Smooth muscle cell (in vitro differentiated cells): ENCODE measurements around the gene DPCD. TPM values are rescaled to one million over a fixed set of nuclear protein-coding genes. Genes with fewer than 3 reads are reported as not detected.

ENCODE experiments used
- DNase-seq: peaks from one replicate; lab custom pipeline; 2025; ENCODE audit not compliant: unreplicated experiment; lab: John Stamatoyannopoulos, UW
- H2AFZ ChIP-seq: fragments of 200-600 bp; sonication (generic); 2 replicates; pipeline ENCODE4 v1.6.0; 2016; ENCODE audit warnings: antibody characterized with exemption, low read depth, mild to moderate bottlenecking
- H3F3A ChIP-seq: fragments of 200-600 bp; sonication (generic); 2 replicates; pipeline ENCODE4 v1.6.0; 2017; ENCODE audit warnings: antibody characterized with exemption, low read depth
- H3K27ac ChIP-seq: fragments of 200-600 bp; sonication (generic); 2 replicates; pipeline ENCODE4 v1.5.1; 2016; ENCODE audit warnings: low read depth, mild to moderate bottlenecking
- H3K27me3 ChIP-seq: fragments of 200-600 bp; sonication (generic); 2 replicates; pipeline ENCODE4 v1.6.1; 2016; ENCODE audit warnings: low read depth, mild to moderate bottlenecking
- H3K36me3 ChIP-seq: fragments of 200-600 bp; sonication (generic); 2 replicates; pipeline ENCODE4 v1.5.1; 2016; ENCODE audit warnings: low read depth
- H3K4me1 ChIP-seq: fragments of 200-600 bp; sonication (generic); 2 replicates; pipeline ENCODE4 v1.5.1; 2016; ENCODE audit warnings: low read depth
- H3K4me2 ChIP-seq: fragments of 200-600 bp; sonication (generic); 2 replicates; pipeline ENCODE4 v1.6.0; 2016; ENCODE audit warnings: mild to moderate bottlenecking
- H3K4me3 ChIP-seq: fragments of 200-600 bp; sonication (generic); 2 replicates; pipeline ENCODE4 v1.5.1; 2016; ENCODE audit warnings: mild to moderate bottlenecking
- H3K79me2 ChIP-seq: fragments of 200-600 bp; sonication (generic); 2 replicates; pipeline ENCODE4 v1.6.0; 2016; ENCODE audit warnings: low read depth, mild to moderate bottlenecking
- H3K9ac ChIP-seq: fragments of 200-600 bp; sonication (generic); 2 replicates; pipeline ENCODE4 v1.6.0; 2016; ENCODE audit warnings: low read depth
- H3K9me3 ChIP-seq: fragments of 200-600 bp; sonication (generic); replicated peaks from 2 replicates; pipeline ENCODE4 v1.5.1; 2016; ENCODE audit warnings: low read depth
- H4K20me1 ChIP-seq: fragments of 200-600 bp; sonication (generic); 2 replicates; pipeline ENCODE4 v1.6.0; 2016; ENCODE audit warnings: low read depth
- CTCF ChIP-seq: fragments of 200-600 bp; sonication (generic); IDR thresholded peaks from 2 replicates; pipeline ENCODE4 v1.5.1; 2017; ENCODE audit warnings: borderline replicate concordance, mild to moderate bottlenecking, antibody characterized with exemption; ENCODE audit not compliant: insufficient read depth, poor library complexity, severe bottlenecking
- WGBS: methylation state at CpG from one replicate; pipeline ENCODE4 v1.1.7; 2016; ENCODE audit warnings: low lambda C conversion rate; 5-methylcytosine and 5-hydroxymethylcytosine counted together
- polyA plus RNA-seq: library from polyadenylated mRNA; unstranded; fragments of >200 nt; fragmentation: Nextera tagmentation; extraction: Ambion mirVana; gene quantifications from 2 replicates; pipeline ENCODE4 v1.2.1, GENCODE V29; 2016
- total RNA-seq: library from RNA; depleted of rRNA; stranded (reverse); fragments of >200 nt; gene quantifications from 2 replicates; pipeline ENCODE4 v1.2.3, GENCODE V29; 2014

Gene DPCD
- total and polyA plus RNA-seq, 2 experiments from 2014 or later = 116 to 150 TPM

GRCh38 chr10:101617824-101618568 lies 29.9 kb downstream of the DPCD start:
- no peak overlapping the region for H3K27ac ChIP-seq
- H2AFZ ChIP-seq = no peak overlapping the region
- peaks cover 4% of the 10 kb centered on the region for H4K20me1 ChIP-seq
- H3K9me3 ChIP-seq = no peaks in the 10 kb centered on the region
- H3K79me2 ChIP-seq = no peaks in the 10 kb centered on the region
- no peak overlapping the region for H3K9ac ChIP-seq
- H3K4me2 ChIP-seq = no peak overlapping the region
- H3K4me1 ChIP-seq = peaks cover 34% of the 10 kb centered on the region
- H3K4me3 ChIP-seq = no peak overlapping the region
- no peak for TF ChIP-seq CTCF
- DNase-seq = no peak
- no peaks in the 10 kb centered on the region for H3F3A ChIP-seq
- no peaks in the 10 kb centered on the region for H3K27me3 ChIP-seq
- no peaks in the 10 kb centered on the region for H3K36me3 ChIP-seq
- 95% methylated on average over 4 of the region's 4 CpGs for WGBS

- Histone ChIP-seq H3F3A (no peaks in the 10 kb centered on the region), H3K79me2 (no peaks in the 10 kb centered on the region), H3K9ac (no peak overlapping the region), H3K36me3 (peaks cover 6% of the 10 kb centered on the region), H3K4me2 (no peak overlapping the region), H4K20me1 (peaks cover 4% of the 10 kb centered on the region), H3K4me1 (peaks cover 30% of the 10 kb centered on the region), H3K4me3 (no peak overlapping the region), H3K27ac (no peak overlapping the region), H3K27me3 (no peaks in the 10 kb centered on the region), H2AFZ (no peak overlapping the region), H3K9me3 (no peaks in the 10 kb centered on the region)
- TF ChIP-seq CTCF = no peak
- 92% methylated on average over 2 of the region's 2 CpGs for WGBS
- no peak for DNase-seq
Observed at GRCh38 chr10:101618871-101619270, 30.8 kb downstream of the DPCD start.

- Histone ChIP-seq H3K4me2 (no peak overlapping the region), H2AFZ (no peak overlapping the region), H3K9me3 (no peaks in the 10 kb centered on the region), H4K20me1 (peaks cover 4% of the 10 kb centered on the region), H3K27ac (no peak overlapping the region), H3K4me3 (no peak overlapping the region), H3K79me2 (no peaks in the 10 kb centered on the region), H3K36me3 (peaks cover 7% of the 10 kb centered on the region), H3K27me3 (no peaks in the 10 kb centered on the region), H3F3A (no peaks in the 10 kb centered on the region), H3K4me1 (peaks cover 22% of the 10 kb centered on the region), H3K9ac (no peak overlapping the region)
- 97% methylated on average over 6 of the region's 6 CpGs for WGBS
- no peak for TF ChIP-seq CTCF
- DNase-seq = no peak
Observed at GRCh38 chr10:101619983-101620382, 31.9 kb downstream of the DPCD start.

- Histone ChIP-seq H4K20me1 (peaks cover 18% of the 10 kb centered on the region), H2AFZ (no peak overlapping the region), H3K9me3 (no peaks in the 10 kb centered on the region), H3K4me2 (no peak overlapping the region), H3K79me2 (no peaks in the 10 kb centered on the region), H3K27me3 (no peaks in the 10 kb centered on the region), H3K9ac (no peak overlapping the region), H3K36me3 (peaks cover 7% of the 10 kb centered on the region), H3K4me3 (no peak overlapping the region), H3K27ac (no peak overlapping the region), H3K4me1 (peaks cover 12% of the 10 kb centered on the region), H3F3A (no peaks in the 10 kb centered on the region)
- no peak for DNase-seq
- no peak for TF ChIP-seq CTCF
- WGBS = 93% methylated on average over 1 of the region's 1 CpG
Observed at GRCh38 chr10:101623528-101623927, 35.4 kb downstream of the DPCD start.
